KOPT-K1 (cell line): ENCODE measurements around the gene PRPF8.
"Not testable (repeated sequence)": the region's sequence is repeated elsewhere in the genome, so short reads cannot be mapped to it uniquely, and the experiment has no call there.

ENCODE experiments used
- H3K27ac ChIP-seq: fragments of 200-600 bp; sonication (generic); 2 replicates; pipeline ENCODE4 v1.5.1; 2016; ENCODE audit warnings: antibody characterized with exemption, mild to moderate bottlenecking, low read depth, low read length; ENCODE audit not compliant: poor library complexity, severe bottlenecking
- H3K36me3 ChIP-seq: fragments of 200-600 bp; sonication (generic); 2 replicates; pipeline ENCODE4 v1.5.1; 2017; ENCODE audit warnings: antibody characterized with exemption, mild to moderate bottlenecking, low read length, moderate library complexity; ENCODE audit not compliant: insufficient read depth
- H3K9me3 ChIP-seq: fragments of 200-600 bp; sonication (generic); 2 replicates; pipeline ENCODE4 v1.5.1; 2017; ENCODE audit warnings: antibody characterized with exemption, low read length, mild to moderate bottlenecking; ENCODE audit not compliant: insufficient read depth, poor library complexity, severe bottlenecking

Gene PRPF8

GRCh38 chr17:1676401-1676800 lies 8.3 kb downstream of the PRPF8 start:
- H3K9me3 ChIP-seq: no peaks in the 10 kb centered on the region
- no peak overlapping the region for H3K27ac ChIP-seq
- H3K36me3 ChIP-seq: peaks cover 100% of the 10 kb centered on the region

GRCh38 chr17:1673041-1673785 lies 11.5 kb downstream of the PRPF8 start:
- H3K36me3 ChIP-seq: peaks cover 100% of the 10 kb centered on the region
- no peak overlapping the region for H3K27ac ChIP-seq
- H3K9me3 ChIP-seq: no peaks in the 10 kb centered on the region

GRCh38 chr17:1663934-1664333 lies 20.7 kb downstream of the PRPF8 start:
- peaks cover 100% of the 10 kb centered on the region for H3K36me3 ChIP-seq
- H3K9me3 ChIP-seq: not testable (repeated sequence)

GRCh38 chr17:1661045-1661444 lies 23.6 kb downstream of the PRPF8 start:
- no peaks in the 10 kb centered on the region for H3K9me3 ChIP-seq
- no peak overlapping the region for H3K27ac ChIP-seq
- H3K36me3 ChIP-seq: peaks cover 99% of the 10 kb centered on the region

More at GRCh38 chr17:1663934-1664333, 20.7 kb downstream of the PRPF8 start:
- H3K27ac ChIP-seq: not testable (repeated sequence)

- Histone ChIP-seq H3K36me3 (peaks cover 99% of the 10 kb centered on the region), H3K27ac (no peak overlapping the region), H3K9me3 (no peaks in the 10 kb centered on the region)
These were observed 26.6 kb downstream of the PRPF8 start for GRCh38 chr17:1658100-1658499.

GRCh38 chr17:1653735-1654134 lies 30.9 kb downstream of the PRPF8 start:
- peaks cover 88% of the 10 kb centered on the region for H3K36me3 ChIP-seq
- no peak overlapping the region for H3K27ac ChIP-seq
- H3K9me3 ChIP-seq: no peaks in the 10 kb centered on the region

GRCh38 chr17:1652794-1653193 lies 31.9 kb downstream of the PRPF8 start:
- H3K27ac ChIP-seq, H3K9me3 ChIP-seq: not testable (repeated sequence)
- peaks cover 84% of the 10 kb centered on the region for H3K36me3 ChIP-seq

GRCh38 chr17:1651559-1651844 lies 33.2 kb downstream of the PRPF8 start:
- H3K9me3 ChIP-seq: no peaks in the 10 kb centered on the region
- no peak overlapping the region for H3K27ac ChIP-seq
- peaks cover 76% of the 10 kb centered on the region for H3K36me3 ChIP-seq

- H3K36me3 ChIP-seq: peaks cover 70% of the 10 kb centered on the region
- no peaks in the 10 kb centered on the region for H3K9me3 ChIP-seq
- H3K27ac ChIP-seq: no peak overlapping the region
These were observed 33.7 kb downstream of the PRPF8 start for GRCh38 chr17:1650731-1651558.

GRCh38 chr17:1649844-1650501 lies 34.7 kb downstream of the PRPF8 start, which contains the start of gene RILP:
Gene RILP, minus strand, starts transcription at chr17:1649866. Its CDS starts 62 bp downstream, at chr17:1649804.
- H3K27ac ChIP-seq: peak within 1 kb of the TSS; percentile 57
- no peaks in the 10 kb centered on the region for H3K9me3 ChIP-seq
- H3K36me3 ChIP-seq: peaks cover 61% of the 10 kb centered on the region

- H3K9me3 ChIP-seq: no peaks in the 10 kb centered on the region
- peak overlapping the region; percentile 57 for H3K27ac ChIP-seq
- peaks cover 53% of the 10 kb centered on the region for H3K36me3 ChIP-seq
These were observed 35.5 kb downstream of the PRPF8 start for GRCh38 chr17:1648963-1649843.

- Histone ChIP-seq H3K36me3 (peaks cover 45% of the 10 kb centered on the region), H3K27ac (peak overlapping the region; percentile 27), H3K9me3 (no peaks in the 10 kb centered on the region)
These were observed 36.3 kb downstream of the PRPF8 start for GRCh38 chr17:1648173-1648962.

- H3K9me3 ChIP-seq: no peaks in the 10 kb centered on the region
- H3K27ac ChIP-seq: no peak overlapping the region
- H3K36me3 ChIP-seq: peaks cover 39% of the 10 kb centered on the region
These were observed 36.9 kb downstream of the PRPF8 start for GRCh38 chr17:1647802-1648171.
